Right lobe of liver (tissue), 6 donors: ENCODE results near the gene ATRIP. TPM values are rescaled to one million over a fixed set of nuclear protein-coding genes. Genes with fewer than 3 reads are reported as not detected.

Source experiments
- ATAC-seq, 4 donors: fragments of 200-7000 bp; cut with Tn5 transposase; one replicate each; pipeline ENCODE4 v1.9.1; 2020; ENCODE audit warnings: mild to moderate bottlenecking in 4 of 4, moderate library complexity in 4 of 4
- DNase-seq, 3 donors: peaks; one replicate each; pipeline ENCODE4 v3.0.0-alpha.2; 2020
- H3K27ac ChIP-seq, 3 donors: fragments of 200-600 bp; one replicate each; pipeline ENCODE4 v1.8.0; 2022
- H3K27me3 ChIP-seq, 2 donors: fragments of 200-600 bp; one replicate each; pipeline ENCODE4 v1.8.0; 2022
- H3K36me3 ChIP-seq, 4 donors: fragments of 200-600 bp; sonication (generic) in 1 of 4; one replicate each; pipeline versions ENCODE4 v1.5.1 to v1.8.0; 2017 to 2022; ENCODE audit warnings: control low read depth in 1 of 4
- H3K4me1 ChIP-seq, 4 donors: fragments of 200-600 bp; sonication (generic) in 1 of 4; one replicate each; pipeline versions ENCODE4 v1.5.1 to v1.8.0; 2017 to 2022; ENCODE audit warnings: control low read depth in 1 of 4
- H3K4me3 ChIP-seq, 3 donors: fragments of 200-600 bp; one replicate each; pipeline ENCODE4 v1.8.0; 2022
- H3K9me3 ChIP-seq, 4 donors: fragments of 200-600 bp; sonication (generic) in 1 of 4; one replicate each; pipeline versions ENCODE4 v1.5.1 to v1.8.0; 2017 to 2022; ENCODE audit warnings: control low read depth in 1 of 4
- POLR2A ChIP-seq: fragments of 450-650 bp; IDR thresholded peaks from one replicate; pipeline ENCODE4 v1.6.1; 2017; ENCODE audit warnings: antibody characterized with exemption, mild to moderate bottlenecking
- WGBS: methylation state at CpG from one replicate; pipeline ENCODE4 v1.1.6; 2018; ENCODE audit warnings: low coverage, low lambda C conversion rate; ENCODE audit not compliant: insufficient coverage; ENCODE audit errors: missing lambda C conversion rate; 5-methylcytosine and 5-hydroxymethylcytosine counted together
- intact Hi-C, 2 donors: fragments of 100-400 bp; cut with DNase I; formaldehyde crosslinking; loops; one replicate each; pipeline versions ENCODE4 v1.11.2 to v1.14.1; 2022
- total RNA-seq, 6 experiments: library from RNA; depleted of rRNA in 2 of 6; stranded (reverse); fragments of >200 nt in 2 of 6; fragmentation: NEBNext Ultra II Directional in 3 of 6; extraction: Animal tissue kit (Norgen Biotek cat#: 25700) in 3 of 6; gene quantifications; one replicate each; pipeline versions ENCODE4 v1.1.0 to v1.2.4, GENCODE V29; 2016 to 2023
- TF ChIP-seq, protein P1 (sequence below), 4 donors: fragments of 200-600 bp in 3 of 4; fragments of 450-650 bp in 1 of 4; IDR thresholded peaks; one replicate each; pipeline versions ENCODE4 v1.5.1 to v1.8.0; 2016 to 2022; ENCODE audit warnings: antibody characterized with exemption in 4 of 4, mild to moderate bottlenecking in 2 of 4
- donor health status: DM: no; HTN: yes; CAD: no.
- donor health status: DM: no; HTN: no; CAD: no.
- donor health status: DM: no; HTN: no; CAD: no.
- donor health status: DM: no; HTN: yes; CAD: no.
- donor health status: DM: no; HTN: yes; CAD: no.

The ATRIP gene
- total RNA-seq, 6 experiments from 2014 or later, result 2.4 to 4.5 (median 3.2) TPM

- H3K9me3 ChIP-seq, result no peaks in the 10 kb centered on the region
- 86% methylated on average over 4 of the region's 4 CpGs for WGBS
- DNase-seq (no peak), ATAC-seq (no peak)
- peaks cover 0 to 18% (median 7%) of the 10 kb centered on the region in 4 donors for H3K4me1 ChIP-seq
- no peak overlapping the region for H3K4me3 ChIP-seq
- H3K27me3 ChIP-seq, result no peaks in the 10 kb centered on the region
- no peak for TF ChIP-seq POLR2A
- TF ChIP-seq, protein P1, sequence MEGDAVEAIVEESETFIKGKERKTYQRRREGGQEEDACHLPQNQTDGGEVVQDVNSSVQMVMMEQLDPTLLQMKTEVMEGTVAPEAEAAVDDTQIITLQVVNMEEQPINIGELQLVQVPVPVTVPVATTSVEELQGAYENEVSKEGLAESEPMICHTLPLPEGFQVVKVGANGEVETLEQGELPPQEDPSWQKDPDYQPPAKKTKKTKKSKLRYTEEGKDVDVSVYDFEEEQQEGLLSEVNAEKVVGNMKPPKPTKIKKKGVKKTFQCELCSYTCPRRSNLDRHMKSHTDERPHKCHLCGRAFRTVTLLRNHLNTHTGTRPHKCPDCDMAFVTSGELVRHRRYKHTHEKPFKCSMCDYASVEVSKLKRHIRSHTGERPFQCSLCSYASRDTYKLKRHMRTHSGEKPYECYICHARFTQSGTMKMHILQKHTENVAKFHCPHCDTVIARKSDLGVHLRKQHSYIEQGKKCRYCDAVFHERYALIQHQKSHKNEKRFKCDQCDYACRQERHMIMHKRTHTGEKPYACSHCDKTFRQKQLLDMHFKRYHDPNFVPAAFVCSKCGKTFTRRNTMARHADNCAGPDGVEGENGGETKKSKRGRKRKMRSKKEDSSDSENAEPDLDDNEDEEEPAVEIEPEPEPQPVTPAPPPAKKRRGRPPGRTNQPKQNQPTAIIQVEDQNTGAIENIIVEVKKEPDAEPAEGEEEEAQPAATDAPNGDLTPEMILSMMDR (IDR thresholded peaks at IDR 0.05), result no peak
- no peak overlapping the region for H3K27ac ChIP-seq
- peaks cover 0 to 21% (median under 1%) of the 10 kb centered on the region in 4 donors for H3K36me3 ChIP-seq
- intact Hi-C loops, result loop anchor here (5.0 kb wide), 2 partner anchors 41 to 166 kb away; no protein-coding TSS in a partner anchor
Measured at GRCh38 chr3:48437812-48438211, 8.7 kb upstream of the ATRIP start.

DNA sequence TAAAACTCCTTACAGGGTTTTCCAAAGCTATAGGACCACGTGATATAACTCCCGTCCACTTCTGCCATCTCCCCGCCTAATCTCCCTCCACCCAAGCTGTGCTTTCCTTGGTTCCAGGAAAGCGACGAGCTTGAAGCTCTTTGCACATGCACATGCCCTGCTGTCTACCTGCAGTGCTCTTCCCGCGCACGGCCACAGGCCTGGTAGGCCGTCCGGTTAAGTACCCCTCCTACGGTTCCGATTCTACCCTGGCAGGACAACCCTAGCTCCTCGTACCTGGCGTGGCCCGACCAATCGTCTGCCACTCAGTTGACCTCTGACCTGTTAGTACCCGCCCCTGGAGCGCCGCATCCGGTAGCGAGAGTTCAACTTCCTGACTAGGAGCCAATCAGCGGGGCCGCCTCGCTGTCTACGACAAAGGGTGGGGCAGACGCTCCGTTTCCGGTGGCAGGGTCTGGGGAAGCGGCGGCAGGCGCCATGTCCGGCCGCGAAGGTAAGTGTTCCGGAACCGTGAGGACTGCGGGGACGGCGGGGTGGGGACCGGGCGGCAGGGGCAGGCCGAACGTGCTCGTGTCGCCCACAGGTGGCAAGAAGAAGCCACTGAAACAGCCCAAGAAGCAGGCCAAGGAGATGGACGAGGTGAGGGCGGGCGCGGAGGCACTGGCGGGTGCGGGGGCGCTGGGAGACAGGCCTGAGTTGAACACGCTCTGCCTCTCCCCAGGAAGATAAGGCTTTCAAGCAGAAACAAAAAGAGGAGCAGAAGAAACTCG lies 6.5 kb upstream of the ATRIP start, which contains the start of the genes CCDC51 and TMA7:
Gene CCDC51 (minus strand): TSS at position 300 of the 770 bp plus-strand sequence. CDS start 4,991 bp downstream, outside the sequence.
Gene TMA7 (plus strand): TSS at position 438 of the 770 bp plus-strand sequence. CDS start 40 bp downstream, at position 478.
- DNase-seq, result peak; percentile 99
- H3K27me3 ChIP-seq, result no peaks in the 10 kb centered on the region
- H3K9me3 ChIP-seq, result no peaks in the 10 kb centered on the region
- peak within 1 kb of the TSS; percentile 78 to 83 (median 78) for H3K27ac ChIP-seq
- TF ChIP-seq, protein P1 (IDR thresholded peaks at IDR 0.05), result no peak
- peak; percentile 90 for TF ChIP-seq POLR2A
- peaks cover 0 to 26% (median under 1%) of the 10 kb centered on the region in 4 donors for H3K36me3 ChIP-seq
- H3K4me1 ChIP-seq, result peaks cover 0 to 18% (median 4%) of the 10 kb centered on the region in 4 donors
- WGBS, result under 1% methylated on average over 40 of the region's 54 CpGs
- H3K4me3 ChIP-seq, result peak within 1 kb of the TSS; percentile 72 to 86 (median 75)
- ATAC-seq, result peak; percentile 95 to 97 (median 96)
- intact Hi-C loops, result loop anchor here (5.0 kb wide), 2 partner anchors 43 to 168 kb away; no protein-coding TSS in a partner anchor

GRCh38 chr3:48440590-48440958 lies 6.0 kb upstream of the ATRIP start:
- TF ChIP-seq, protein P1 (IDR thresholded peaks at IDR 0.05), result no peak
- no peak for TF ChIP-seq POLR2A
- H3K9me3 ChIP-seq, result no peaks in the 10 kb centered on the region
- H3K4me3 ChIP-seq, result peak overlapping the region; percentile 72 to 86 (median 75)
- H3K4me1 ChIP-seq, result peaks cover 0 to 18% (median 4%) of the 10 kb centered on the region in 4 donors
- no peaks in the 10 kb centered on the region for H3K27me3 ChIP-seq
- peak; percentile 3 to 7 (median 4) for ATAC-seq
- peak overlapping the region; percentile 78 to 83 (median 78) for H3K27ac ChIP-seq
- peaks cover 0 to 26% (median under 1%) of the 10 kb centered on the region in 4 donors for H3K36me3 ChIP-seq
- 0% methylated on average over 13 of the region's 21 CpGs for WGBS
- intact Hi-C loops, result no loop called here
- DNase-seq, result no peak

GRCh38 chr3:48441940-48442339 lies 4.6 kb upstream of the ATRIP start:
- WGBS, result 47% methylated on average over 6 of the region's 6 CpGs
- H3K9me3 ChIP-seq, result no peaks in the 10 kb centered on the region
- TF ChIP-seq, protein P1 (IDR thresholded peaks at IDR 0.05), result no peak
- TF ChIP-seq POLR2A, result no peak
- no peak for DNase-seq
- no peak overlapping the region for H3K4me3 ChIP-seq
- H3K36me3 ChIP-seq, result peaks cover 0 to 26% (median under 1%) of the 10 kb centered on the region in 4 donors
- H3K27ac ChIP-seq, result no peak overlapping the region
- no peak for ATAC-seq
- H3K4me1 ChIP-seq, result peaks cover 0 to 25% (median 4%) of the 10 kb centered on the region in 4 donors
- H3K27me3 ChIP-seq, result no peaks in the 10 kb centered on the region
- intact Hi-C loops, result no loop called here
